Left kidney (tissue), 2 donors: Measurements from ENCODE around the gene GMPR. TPM values are rescaled to one million over a fixed set of nuclear protein-coding genes. Genes with fewer than 3 reads are reported as not detected.

ENCODE experiments used
- DNase-seq: peaks from one replicate; pipeline ENCODE4 v3.0.0-alpha.2; 2013
- polyA plus RNA-seq: library from polyadenylated mRNA; unstranded; fragments of 120-200 nt; gene quantifications from one replicate; pipeline ENCODE4 v1.2.1, GENCODE V29; 2013; ENCODE audit not compliant: insufficient read length

GMPR gene
- polyA plus RNA-seq, 1 donor: 4.7 TPM

DNA sequence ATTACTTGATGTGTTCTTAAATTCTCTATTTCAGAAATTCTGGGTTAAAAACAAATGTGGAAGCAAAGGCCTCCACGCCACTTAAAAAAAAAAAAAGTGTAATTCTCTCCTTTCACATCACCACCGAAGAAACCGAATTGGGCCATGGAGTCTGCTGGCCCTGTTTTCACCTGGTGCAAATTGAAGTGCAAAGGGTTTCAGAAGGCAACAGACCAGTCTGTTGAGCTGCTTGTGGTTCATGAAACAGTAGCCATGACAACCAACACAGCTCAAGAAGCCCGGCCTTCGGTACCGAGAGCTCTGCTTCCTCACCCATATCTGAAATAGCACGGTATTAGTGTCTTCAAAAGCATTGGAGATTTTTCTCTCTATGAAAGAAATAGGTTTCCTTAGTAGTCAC lies 63.1 kb downstream of the GMPR start:
- DNase-seq: no peak

DNA sequence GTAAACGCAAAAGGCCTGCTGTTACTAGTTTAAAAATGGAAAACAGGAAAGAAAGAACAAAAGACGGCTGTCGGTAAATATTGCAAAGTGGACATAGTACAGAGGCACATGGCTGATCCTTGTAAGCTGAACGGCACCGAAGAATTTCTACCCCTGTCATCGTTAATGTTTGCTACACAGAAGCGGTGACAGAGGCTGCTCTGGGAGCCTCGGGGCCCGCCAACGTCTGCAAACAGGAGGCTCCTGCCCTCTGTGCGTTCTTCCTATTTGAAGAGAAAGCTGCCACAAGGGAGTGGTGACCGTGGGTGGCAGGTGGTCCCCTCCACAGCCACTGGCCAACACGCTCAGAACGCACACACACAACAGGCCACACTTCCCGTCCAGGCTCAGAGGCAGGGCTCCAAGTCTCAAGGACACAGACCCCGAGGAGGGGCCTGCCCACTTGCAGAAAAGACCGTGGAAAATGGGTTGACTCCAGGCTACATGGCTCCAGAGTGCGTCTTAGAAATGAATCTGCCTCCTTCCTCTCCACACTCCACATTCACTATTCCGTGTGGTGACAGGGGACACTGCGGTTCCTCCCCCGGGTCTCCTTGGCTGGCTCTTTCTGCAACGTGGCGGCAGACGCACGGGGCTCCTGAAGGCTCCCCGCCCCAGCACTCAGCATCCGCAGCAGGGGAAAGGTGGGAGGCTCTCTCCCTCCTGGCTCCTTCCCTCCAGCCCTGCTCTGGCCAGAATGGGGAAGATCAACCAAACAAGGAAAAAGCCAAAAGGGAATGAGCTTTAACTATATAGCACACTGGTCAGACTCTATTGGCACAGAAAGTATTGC lies 64.5 kb downstream of the GMPR start:
- DNase-seq: no peak

DNA sequence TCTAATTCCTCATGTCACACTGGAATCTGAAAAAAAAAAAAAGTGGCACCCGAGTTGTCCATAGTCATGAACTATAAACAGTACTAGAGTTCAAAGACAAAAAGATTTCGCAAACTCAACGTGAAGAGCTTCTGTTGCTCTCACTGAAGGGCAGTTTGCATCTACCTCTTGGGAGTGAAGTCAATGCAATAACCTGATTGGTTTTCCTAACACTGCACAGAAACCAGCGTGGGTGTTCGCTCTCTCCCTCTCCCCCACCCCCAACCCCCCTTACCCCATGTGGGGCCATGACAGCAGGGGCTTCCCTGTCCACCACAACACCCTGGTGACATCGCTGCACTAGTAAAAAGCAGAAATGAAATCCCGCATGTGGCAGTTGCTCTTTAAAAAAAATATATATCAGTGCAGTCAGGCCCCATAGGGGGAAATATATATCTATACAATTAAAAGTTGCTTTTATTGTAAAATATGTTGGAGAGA lies 66.9 kb downstream of the GMPR start:
- DNase-seq: no peak

DNA sequence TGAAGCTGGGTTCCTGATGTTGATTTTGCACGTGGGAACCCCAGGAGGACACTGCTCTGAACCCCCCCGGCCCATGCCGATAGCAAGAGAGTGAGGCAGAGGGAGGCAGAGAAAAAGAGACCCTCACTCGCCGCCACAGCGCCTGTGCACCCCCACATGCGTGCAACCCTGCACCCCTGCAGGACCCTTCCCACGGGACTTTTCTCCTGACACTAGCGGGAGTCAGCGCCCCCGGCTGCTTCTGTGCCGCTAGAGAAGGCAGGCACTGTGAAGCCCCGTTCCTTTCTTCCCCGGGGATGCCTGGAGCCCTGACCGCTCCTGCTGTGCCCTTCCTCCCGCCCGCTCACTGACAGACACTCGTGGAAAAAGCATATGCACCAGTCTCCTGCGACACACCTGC lies 67.4 kb downstream of the GMPR start:
- DNase-seq: no peak

DNA sequence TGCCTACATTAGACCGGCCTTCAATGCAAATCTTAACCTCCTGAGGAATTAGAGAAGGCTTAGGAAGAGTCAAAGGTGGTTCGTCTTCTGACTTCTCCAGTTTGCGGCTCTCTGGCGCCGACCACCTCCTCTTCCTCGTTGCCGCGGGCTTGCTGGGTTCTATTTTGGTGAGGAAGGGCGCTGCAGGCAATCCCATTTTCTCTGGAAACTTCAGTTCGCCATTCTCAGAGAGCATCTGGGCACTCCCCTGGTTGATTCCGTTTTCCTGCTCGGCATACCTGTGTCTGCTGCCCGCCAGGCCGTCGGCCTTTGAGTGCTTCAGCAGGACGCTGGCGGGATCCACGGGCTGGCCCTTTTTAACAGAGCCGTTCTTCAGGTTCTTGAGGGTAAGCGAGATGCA lies 67.9 kb downstream of the GMPR start:
- no peak for DNase-seq

DNA sequence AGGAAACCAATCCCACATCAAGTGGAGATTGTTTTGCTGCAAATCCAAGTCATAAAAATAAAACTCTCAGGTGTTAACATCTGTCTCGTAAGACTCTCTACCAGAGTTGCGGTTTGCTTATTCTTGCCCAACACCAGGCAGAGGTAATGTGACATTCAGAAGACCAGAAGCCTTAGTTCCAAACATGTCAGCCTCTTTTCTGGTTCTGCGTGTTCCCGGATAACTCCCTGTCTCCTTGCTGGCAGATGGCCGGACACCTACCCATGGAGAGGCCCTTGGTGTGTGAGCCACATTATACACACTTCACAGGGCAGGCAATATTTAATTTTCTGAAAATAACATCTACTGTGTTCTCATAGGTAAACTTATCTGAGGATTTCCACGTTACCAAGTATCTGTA lies 73.4 kb downstream of the GMPR start:
- DNase-seq: no peak

DNA sequence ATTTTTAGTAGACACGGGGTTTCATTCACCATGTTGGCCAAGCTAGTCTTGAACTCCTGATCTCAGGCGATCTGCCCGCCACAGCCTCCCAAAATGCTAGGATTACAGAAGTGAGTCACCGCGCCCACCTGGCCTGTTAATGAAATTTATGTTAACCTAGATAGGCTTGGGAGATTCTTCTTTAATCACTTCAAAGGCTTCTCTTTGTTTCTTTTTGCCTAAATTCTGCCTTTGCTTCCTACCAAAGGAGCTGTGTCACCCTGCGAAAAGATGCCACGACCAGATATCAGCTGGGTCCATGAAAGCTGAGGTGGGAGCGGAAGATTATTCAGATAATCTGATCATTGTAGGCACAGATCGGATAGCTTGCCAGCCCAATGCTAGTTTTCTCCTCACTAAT lies 75.3 kb downstream of the GMPR start:
- DNase-seq: no peak

DNA sequence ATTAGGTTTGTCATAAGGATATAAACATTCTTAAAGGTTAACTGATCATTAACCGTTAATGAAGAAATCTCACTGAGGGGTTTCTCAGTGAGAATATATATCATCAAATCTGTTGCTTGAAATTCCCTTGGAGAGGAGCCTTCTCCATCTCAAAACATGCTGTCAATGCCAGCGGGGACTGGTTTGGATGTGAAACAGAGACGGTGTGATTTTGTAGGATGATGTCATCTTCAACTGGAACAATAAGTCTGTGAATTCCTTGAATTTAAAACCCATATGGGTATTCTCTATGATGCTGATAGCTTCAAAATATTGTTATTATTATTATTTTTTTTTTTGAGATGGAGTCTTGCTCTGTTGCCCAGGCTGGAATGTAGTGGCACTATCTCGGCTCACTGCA lies 75.9 kb downstream of the GMPR start:
- no peak for DNase-seq

DNA sequence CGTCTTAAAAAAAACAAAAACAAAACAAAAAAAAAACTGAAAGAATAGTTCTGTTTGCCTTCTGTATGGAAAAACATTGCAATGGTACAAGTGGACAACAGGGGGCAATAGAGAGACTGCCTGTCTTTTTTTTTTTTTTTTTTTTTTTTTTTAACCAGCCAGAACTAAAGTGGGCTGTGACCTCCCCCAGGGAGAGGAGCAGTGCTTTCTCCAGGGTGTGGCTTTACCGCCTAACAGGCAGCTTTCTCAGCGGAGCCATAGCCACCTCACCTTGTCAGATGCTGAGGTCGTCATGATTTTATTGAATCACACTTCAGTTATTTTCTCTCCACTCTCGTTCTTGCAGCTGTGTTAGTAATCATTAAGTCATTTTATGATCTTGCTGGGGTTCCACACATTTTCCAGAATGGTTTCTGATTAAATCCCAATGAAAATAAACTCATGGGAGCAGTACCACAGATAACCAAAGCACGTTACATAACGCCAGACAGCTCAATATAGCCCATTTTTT lies 78.4 kb downstream of the GMPR start:
- DNase-seq: no peak

DNA sequence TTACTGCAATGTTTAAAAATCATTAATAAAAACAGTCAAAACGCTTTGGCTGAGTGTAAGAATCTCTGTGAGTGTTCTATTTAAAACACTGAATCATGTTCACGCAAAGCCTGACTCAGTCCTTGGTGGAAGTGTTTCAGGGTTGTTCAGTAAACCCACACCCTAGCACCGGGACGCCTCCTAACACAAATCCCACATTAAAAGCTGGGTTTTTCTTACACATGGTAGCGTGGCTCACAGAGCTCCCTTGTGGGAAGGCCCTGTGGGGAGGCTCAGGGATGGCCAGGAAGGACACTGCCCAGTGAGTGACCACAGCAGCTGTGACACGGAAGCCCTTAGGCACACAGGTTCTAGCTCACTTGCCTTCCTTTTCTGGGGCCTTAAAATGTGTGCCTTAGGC lies 80.2 kb downstream of the GMPR start:
- DNase-seq: no peak

DNA sequence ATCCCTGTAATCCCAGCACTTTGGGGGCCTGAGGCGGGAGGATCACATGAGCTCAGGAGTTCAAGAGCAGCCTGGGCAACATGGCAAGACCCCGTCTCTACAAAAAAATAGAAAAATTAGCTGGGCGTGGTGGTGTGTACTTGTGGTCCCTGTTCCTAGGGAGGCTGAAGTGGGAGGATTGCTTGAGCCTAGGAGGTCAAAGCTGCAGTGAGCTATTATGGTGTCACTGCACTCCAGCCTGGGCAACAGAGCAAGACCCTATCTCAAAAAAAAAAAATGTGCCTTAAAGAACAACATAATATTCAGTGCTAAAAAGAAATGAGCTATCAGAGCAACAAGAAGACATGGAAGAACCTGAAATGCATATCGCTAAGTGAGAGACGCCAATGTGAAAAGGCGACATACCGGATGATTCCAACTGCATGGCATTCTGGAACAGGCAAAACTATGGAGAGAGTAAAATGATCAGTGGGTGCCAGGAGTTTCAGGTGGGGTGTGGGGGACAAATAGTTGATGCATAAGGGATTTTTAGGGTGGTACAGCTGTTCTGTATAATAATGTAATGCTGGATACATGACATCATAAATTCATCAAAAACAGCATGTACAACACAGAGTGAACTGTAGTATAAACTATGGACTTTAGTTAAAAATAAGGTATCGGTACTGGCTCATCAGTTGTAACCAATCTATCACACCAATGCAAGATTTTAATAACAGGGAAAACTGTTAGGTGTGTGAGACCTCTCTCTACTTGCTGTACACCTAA lies 80.8 kb downstream of the GMPR start:
- no peak for DNase-seq

DNA sequence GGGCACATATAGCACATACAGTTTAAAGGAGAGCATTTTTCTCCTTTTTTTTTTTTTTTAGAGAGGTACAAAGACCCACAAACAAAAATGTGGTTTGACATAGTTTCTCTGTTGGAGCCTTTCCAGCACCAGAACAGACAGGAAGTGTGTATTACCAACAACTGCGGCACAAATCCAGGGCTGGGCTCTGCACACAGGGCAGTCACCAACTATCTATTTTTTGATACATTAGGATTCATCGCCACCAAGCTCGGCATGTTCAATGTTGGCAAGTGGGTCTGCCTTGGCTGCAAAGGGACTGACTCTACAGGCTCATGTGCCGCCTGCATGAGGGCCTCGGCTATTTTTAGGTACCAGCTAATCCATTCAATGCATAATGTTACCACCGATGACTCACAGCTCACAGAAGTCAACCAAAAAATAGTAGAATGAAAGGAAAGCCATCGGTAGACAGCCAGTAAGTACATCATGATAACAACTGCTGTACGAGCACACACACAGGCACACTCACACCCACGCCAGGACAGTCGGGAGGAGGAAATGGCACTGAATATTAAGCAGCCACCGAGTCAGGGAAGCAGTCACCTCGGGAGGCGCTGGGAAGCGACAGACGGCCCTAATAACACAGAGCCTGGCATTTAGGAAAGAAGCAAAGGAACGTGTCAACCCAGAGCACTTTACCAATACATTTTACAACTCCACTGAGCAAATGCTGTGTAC lies 81.6 kb downstream of the GMPR start:
- no peak for DNase-seq

DNA sequence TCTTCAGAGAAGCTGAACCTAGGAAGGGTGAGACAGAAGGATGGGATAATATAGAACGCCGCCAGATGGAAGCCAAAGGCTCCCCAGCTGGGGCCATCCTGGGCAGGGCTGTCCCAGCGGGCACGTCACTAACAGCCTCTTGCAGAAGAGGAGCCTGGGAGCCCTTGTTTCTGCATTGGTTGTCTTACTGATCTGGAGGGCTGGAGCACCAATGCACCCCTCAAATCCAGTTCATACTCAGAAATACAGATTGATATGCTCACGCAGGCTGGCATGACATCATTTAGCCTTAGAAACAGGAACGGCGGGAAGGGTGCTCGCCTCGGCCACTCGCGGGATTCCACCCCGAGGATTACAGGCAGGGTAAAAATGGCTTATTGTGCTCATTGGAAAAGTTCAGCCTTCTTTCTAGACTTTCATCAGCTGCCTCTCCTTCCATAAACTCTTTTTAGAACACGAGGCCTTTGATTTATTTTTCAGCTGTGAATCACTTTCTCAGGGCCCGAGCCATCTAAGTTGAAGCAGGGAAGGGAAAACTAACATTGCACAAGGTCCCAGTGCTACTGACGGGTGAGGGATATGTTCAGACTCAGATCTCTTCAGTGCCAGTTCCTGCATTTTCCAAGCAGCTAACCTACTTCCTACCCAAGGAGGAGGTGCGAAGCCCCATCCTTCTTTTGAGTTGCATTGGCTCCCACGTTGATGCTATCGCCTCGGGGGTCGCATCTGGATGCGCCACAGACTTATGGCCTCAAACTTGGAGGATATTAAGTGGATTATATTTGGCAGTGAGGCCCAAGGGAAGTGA lies 82.3 kb downstream of the GMPR start:
- DNase-seq: no peak

DNA sequence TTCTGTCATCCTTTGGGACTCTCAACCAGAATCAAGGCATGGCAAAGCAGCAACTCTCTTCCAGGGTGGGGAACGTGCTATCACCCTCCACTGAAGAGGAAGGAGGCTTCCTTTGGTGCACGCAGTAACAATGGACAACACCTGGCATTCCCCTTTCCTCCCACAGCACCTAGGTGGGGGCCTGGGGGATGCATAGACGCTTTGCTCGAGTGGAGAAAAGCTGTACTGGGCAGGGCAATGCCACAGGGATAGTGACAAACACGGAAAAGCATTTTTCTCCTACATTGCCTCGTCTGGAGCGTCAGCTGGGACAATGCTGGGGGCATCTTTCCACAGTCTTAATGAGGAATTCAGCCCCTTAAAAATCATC lies 82.9 kb downstream of the GMPR start:
- DNase-seq: no peak

DNA sequence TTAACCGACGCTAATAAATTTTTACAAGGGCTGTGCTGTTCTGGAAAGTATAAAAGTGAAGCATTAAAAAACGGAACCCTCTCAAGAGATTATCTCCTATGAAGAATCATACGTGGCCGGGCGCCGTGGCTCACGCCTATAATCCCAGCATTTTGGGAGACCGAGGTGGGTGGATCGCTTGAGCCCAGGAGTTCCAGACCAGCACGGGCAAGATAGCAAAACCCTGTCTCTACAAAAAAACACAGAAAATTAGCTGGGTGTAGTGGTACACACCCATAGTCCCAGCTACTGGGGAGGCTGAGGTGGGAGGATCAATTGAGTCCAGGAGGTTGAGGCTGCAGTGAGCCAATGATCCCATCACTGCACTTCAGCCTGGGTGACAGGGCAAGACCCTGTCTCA lies 83.4 kb downstream of the GMPR start:
- DNase-seq: no peak

DNA sequence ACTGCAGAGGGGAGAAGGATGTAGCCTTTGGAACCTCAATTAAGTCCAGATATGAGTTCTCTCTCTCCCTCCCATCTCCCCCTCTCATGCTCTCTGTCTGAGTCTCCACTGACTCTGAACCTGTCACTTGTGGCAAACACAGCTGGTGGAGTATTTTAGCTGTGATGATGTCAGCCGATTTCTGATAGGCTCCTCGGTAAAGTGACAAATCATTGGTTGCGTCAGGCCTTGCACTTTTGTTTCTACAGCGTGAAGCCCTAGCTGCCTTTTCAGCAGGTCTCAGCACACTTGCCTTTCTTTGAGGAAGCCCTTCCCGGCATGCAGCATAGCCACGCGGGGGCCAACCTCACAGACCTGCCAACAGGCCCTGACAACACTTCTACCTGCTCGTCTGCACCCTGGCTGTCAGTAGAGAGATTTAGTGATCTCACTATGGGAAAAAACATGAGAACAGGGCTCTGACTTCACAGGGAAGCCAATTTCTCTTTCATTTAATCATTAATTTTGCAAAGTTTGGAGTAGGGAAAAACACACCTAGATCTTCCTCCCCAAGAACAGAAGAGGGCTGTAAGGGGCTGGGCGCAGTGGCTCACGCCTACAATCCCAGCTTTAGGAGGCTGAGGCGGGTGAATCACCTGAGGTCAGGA lies 84.4 kb downstream of the GMPR start:
- DNase-seq: peak; percentile 80

DNA sequence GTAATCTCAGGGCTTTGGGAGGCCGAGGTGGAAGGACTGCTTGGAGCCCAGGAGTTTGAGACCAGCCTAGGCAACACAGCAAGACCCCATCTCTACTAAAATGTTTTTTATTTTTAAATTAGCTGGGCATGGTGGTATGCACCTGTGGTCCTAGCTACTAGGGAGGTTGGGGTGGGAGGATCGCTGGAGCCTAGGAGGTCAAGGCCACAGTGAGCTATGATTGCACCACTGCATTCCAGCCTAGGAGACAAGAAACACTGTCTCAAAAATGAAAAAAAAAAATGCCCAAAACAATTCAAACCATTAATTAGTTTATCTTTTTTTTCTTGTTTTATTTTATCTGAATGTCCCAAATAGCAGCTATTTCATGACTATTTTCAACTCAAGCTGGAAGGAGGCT lies 85.8 kb downstream of the GMPR start:
- DNase-seq: no peak

DNA sequence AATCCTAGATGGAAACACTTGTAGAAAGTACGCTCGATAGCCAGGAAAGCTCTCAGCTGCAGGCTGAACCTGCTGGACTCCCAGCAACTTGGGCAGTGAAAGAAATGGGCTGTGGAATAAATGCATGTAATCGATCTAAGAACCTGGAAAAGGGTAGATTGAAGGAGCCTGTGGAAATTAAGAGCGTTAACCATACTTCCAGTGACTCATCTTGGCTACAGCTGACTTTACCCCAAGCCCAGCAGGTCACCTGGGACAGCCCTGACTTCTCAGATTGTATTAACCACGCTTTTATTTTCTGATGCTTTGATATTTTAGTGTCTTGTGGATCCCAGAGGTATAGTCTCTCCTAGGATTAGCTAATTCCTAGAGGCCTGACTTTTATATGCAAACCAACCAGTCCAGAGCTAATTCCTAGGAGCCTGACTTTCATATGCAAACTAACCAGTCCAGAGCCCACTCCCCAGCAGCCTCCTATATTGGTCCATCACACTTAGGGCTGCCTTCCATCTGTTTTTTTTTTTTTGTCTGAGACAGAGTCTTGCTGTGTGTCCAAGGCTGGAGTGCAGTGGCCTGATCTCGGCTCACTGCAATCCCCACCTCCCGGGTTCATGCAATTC lies 86.3 kb downstream of the GMPR start:
- DNase-seq: no peak

DNA sequence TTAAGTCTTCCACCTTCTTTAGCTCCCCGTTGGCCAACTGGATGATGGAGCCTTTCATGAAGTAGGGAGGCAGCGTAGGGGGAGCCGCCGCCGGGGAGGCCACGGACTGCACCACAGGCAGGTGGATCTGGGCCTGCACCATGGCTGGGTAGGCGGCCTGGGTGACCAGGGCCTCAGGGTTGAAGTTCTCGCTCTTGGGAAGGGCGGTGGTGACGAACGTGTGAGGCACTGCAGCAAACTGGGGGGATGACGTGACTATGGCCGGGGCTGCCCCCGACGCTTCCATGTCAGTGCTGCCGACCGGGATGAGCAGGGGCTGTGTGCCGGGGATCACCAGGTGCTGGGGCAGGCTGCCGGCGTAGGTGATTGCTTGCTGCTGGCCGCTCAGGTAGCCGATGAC lies 88.1 kb downstream of the GMPR start:
- no peak for DNase-seq

DNA sequence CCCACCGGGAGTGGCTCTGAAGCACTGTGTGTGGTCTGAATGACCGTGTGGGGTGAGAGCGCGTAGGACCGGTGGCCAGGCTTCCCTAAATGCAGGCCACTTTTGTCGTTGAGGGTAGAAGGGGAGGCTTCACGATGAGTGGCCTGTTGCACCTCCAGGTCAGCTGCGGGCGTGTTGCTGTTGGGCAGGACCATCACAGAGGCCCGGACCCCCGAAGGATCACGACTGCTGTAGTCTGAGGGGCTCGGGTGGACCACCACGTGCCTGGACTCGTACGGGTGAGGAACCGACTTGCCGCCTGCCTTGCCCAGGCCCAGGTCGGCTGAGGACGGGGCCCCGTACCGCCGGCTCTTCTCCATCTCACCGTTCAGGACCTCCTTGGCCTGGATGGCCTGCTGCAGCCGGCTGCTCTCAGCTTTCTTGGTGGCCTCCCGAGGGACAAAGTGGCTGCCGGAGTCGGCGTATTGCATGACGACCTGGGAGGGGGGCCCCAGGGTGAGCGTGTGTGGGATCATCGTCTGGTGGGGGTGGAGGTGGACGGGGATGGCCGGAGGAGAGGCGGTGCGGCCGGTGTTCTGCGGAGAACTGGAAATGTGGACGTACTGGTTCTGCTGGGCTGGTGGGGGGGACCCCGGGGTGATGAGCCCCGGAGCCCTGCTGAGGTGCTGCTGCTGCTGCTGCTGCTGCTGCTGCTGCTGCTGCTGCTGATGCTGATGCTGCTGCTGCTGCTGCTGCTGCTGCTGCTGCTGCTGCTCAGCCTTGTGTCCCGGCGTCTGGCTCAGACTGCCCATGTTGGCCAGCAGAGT lies 88.8 kb downstream of the GMPR start:
- no peak for DNase-seq
